ENCODE results near the gene TNIP1. TPM values are rescaled to one million over a fixed set of nuclear protein-coding genes. Genes with fewer than 3 reads are reported as not detected.

Gene TNIP1
- polyA plus RNA-seq, 1 of the 3 experiments (the other 2 are of a cell fraction) = 46.2 TPM

- no peak for TF ChIP-seq GABPA (IDR thresholded peaks at IDR 0.05; ENCODE audit: low read depth)
- TF ChIP-seq YY1 (IDR thresholded peaks at IDR 0.05; ENCODE audit: low read depth) = no peak
- TF ChIP-seq RFX5 (IDR thresholded peaks at IDR 0.05; ENCODE audit: low read length) = no peak
- no peak for DNase-seq
- no peak overlapping the region for H3K9ac ChIP-seq
- H3F3A ChIP-seq (replicated peaks; ENCODE audit: insufficient read depth) = peaks cover 4% of the 10 kb centered on the region
- POLR2A ChIA-PET = no interaction called here
- H3K36me3 ChIP-seq (replicated peaks in 1 of 2; ENCODE audit: control insufficient read depth in 1 of 2, insufficient read depth in 2 of 2, low read length in 1 of 2) = peaks cover 0 to 20% of the 10 kb centered on the region in 2 experiments
- no peak overlapping the region for H2AFZ ChIP-seq (ENCODE audit: low read depth)
- H3K79me2 ChIP-seq (ENCODE audit: insufficient read depth) = no peaks in the 10 kb centered on the region
- WGBS (ENCODE audit: low lambda C conversion rate) = 90% methylated on average over 3 of the region's 3 CpGs
- H3K4me3 ChIP-seq (ENCODE audit: low read depth in 2 of 2, low read length in 1 of 2) = no peak overlapping the region
- no peaks in the 10 kb centered on the region for H3K9me3 ChIP-seq
- no peak overlapping the region for H3K27ac ChIP-seq (ENCODE audit: low read depth in 2 of 2, low read length in 1 of 2)
- H3K27me3 ChIP-seq (ENCODE audit: insufficient read depth) = no peaks in the 10 kb centered on the region
- CTCF ChIA-PET = interaction anchor here (1.0 to 13.3 kb wide), 5 partner anchors 15 to 96 kb away, joined by 3 to 441 read pairs (median 6); no protein-coding TSS in a partner anchor
- H3K4me1 ChIP-seq (ENCODE audit: control insufficient read depth in 1 of 2, insufficient read depth in 2 of 2, low read depth in 1 of 2, low read length in 1 of 2) = no peaks in the 10 kb centered on the region
- H3K4me2 ChIP-seq = no peak overlapping the region
- no peaks in the 10 kb centered on the region for H4K20me1 ChIP-seq (ENCODE audit: insufficient read depth)
- no peaks in the 10 kb centered on the region for H3K9me2 ChIP-seq
Measured at GRCh38 chr5:151054709-151055108, 26.1 kb downstream of the TNIP1 start.

GRCh38 chr5:151053796-151054462 lies 26.9 kb downstream of the TNIP1 start:
- WGBS (ENCODE audit: low lambda C conversion rate) = 83% methylated on average over 4 of the region's 4 CpGs
- DNase-seq = no peak
- H3K4me2 ChIP-seq = no peak overlapping the region
- no peaks in the 10 kb centered on the region for H4K20me1 ChIP-seq (ENCODE audit: insufficient read depth)
- H2AFZ ChIP-seq (ENCODE audit: low read depth) = no peak overlapping the region
- H3K9me2 ChIP-seq = no peaks in the 10 kb centered on the region
- TF ChIP-seq TCF12 (IDR thresholded peaks at IDR 0.05) (no peak), SMC3 (IDR thresholded peaks at IDR 0.05; ENCODE audit: low read depth, low read length) (no peak), PBX3 (IDR thresholded peaks at IDR 0.05) (no peak)
- peaks cover under 1 to 23% of the 10 kb centered on the region in 2 experiments for H3K36me3 ChIP-seq (replicated peaks in 1 of 2; ENCODE audit: control insufficient read depth in 1 of 2, insufficient read depth in 2 of 2, low read length in 1 of 2)
- no peak overlapping the region for H3K4me3 ChIP-seq (ENCODE audit: low read depth in 2 of 2, low read length in 1 of 2)
- H3K27ac ChIP-seq (ENCODE audit: low read depth in 2 of 2, low read length in 1 of 2) = no peak overlapping the region
- ChIA-PET POLR2A (no interaction called here), CTCF (interaction anchor here (1.0 to 13.3 kb wide), 6 partner anchors 16 to 112 kb away, joined by 3 to 441 read pairs (median 4); no protein-coding TSS in a partner anchor)
- H3F3A ChIP-seq (replicated peaks; ENCODE audit: insufficient read depth) = no peaks in the 10 kb centered on the region
- no peaks in the 10 kb centered on the region for H3K27me3 ChIP-seq (ENCODE audit: insufficient read depth)
- no peaks in the 10 kb centered on the region for H3K79me2 ChIP-seq (ENCODE audit: insufficient read depth)
- H3K9me3 ChIP-seq = no peaks in the 10 kb centered on the region
- no peaks in the 10 kb centered on the region for H3K4me1 ChIP-seq (ENCODE audit: control insufficient read depth in 1 of 2, insufficient read depth in 2 of 2, low read depth in 1 of 2, low read length in 1 of 2)
- H3K9ac ChIP-seq = no peak overlapping the region

GRCh38 chr5:151052836-151053235 lies 28.0 kb downstream of the TNIP1 start:
- H3F3A ChIP-seq (replicated peaks; ENCODE audit: insufficient read depth) = no peaks in the 10 kb centered on the region
- H2AFZ ChIP-seq (ENCODE audit: low read depth) = no peak overlapping the region
- no peaks in the 10 kb centered on the region for H3K9me2 ChIP-seq
- no peaks in the 10 kb centered on the region for H4K20me1 ChIP-seq (ENCODE audit: insufficient read depth)
- POLR2A ChIA-PET = interaction anchor here (1.6 to 1.9 kb wide), 2 partner anchors 62 to 65 kb away, joined by 4 to 6 read pairs; no protein-coding TSS in a partner anchor
- H3K36me3 ChIP-seq (replicated peaks in 1 of 2; ENCODE audit: control insufficient read depth in 1 of 2, insufficient read depth in 2 of 2, low read length in 1 of 2) = peaks cover 3 to 28% of the 10 kb centered on the region in 2 experiments
- H3K4me1 ChIP-seq (ENCODE audit: control insufficient read depth in 1 of 2, insufficient read depth in 2 of 2, low read depth in 1 of 2, low read length in 1 of 2) = no peaks in the 10 kb centered on the region
- CTCF ChIA-PET = interaction anchor here (1.0 to 13.3 kb wide), 21 partner anchors 13 to 265 kb away, joined by 3 to 441 read pairs (median 8); no protein-coding TSS in a partner anchor
- H3K9ac ChIP-seq = no peak overlapping the region
- TF ChIP-seq PBX3 (IDR thresholded peaks at IDR 0.05) = no peak
- no peak overlapping the region for H3K4me2 ChIP-seq
- no peak for DNase-seq
- H3K27me3 ChIP-seq (ENCODE audit: insufficient read depth) = no peaks in the 10 kb centered on the region
- no peaks in the 10 kb centered on the region for H3K9me3 ChIP-seq
- H3K27ac ChIP-seq (ENCODE audit: low read depth in 2 of 2, low read length in 1 of 2) = no peak overlapping the region
- WGBS (ENCODE audit: low lambda C conversion rate) = 91% methylated on average over 3 of the region's 3 CpGs
- H3K79me2 ChIP-seq (ENCODE audit: insufficient read depth) = no peaks in the 10 kb centered on the region
- no peak overlapping the region for H3K4me3 ChIP-seq (ENCODE audit: low read depth in 2 of 2, low read length in 1 of 2)

Measured in SK-N-SH (cell line).